ENCODE measurements around the gene UBE2I.

Gene UBE2I

GRCh38 chr16:1344499-1344898 lies 35.1 kb downstream of the UBE2I start:
- no peak for DNase-seq

- DNase-seq, result no peak
These were observed 35.7 kb downstream of the UBE2I start for GRCh38 chr16:1345087-1345486.

GRCh38 chr16:1345651-1346421 lies 36.4 kb downstream of the UBE2I start:
- DNase-seq, result no peak

GRCh38 chr16:1346422-1347285 lies 37.2 kb downstream of the UBE2I start:
- DNase-seq, result no peak

- DNase-seq, result no peak
These were observed 37.9 kb downstream of the UBE2I start for GRCh38 chr16:1347286-1347855.

GRCh38 chr16:1347962-1348361 lies 38.5 kb downstream of the UBE2I start:
- no peak for DNase-seq

GRCh38 chr16:1348441-1348840 lies 39.0 kb downstream of the UBE2I start:
- DNase-seq, result no peak

- no peak for DNase-seq
These were observed 39.5 kb downstream of the UBE2I start for GRCh38 chr16:1348926-1349325.

- no peak for DNase-seq
These were observed 39.9 kb downstream of the UBE2I start for GRCh38 chr16:1349351-1349750.

GRCh38 chr16:1349951-1350350 lies 40.5 kb downstream of the UBE2I start:
- no peak for DNase-seq

- no peak for DNase-seq
These were observed 41.3 kb downstream of the UBE2I start for GRCh38 chr16:1350691-1351090.

- DNase-seq, result no peak
These were observed 41.8 kb downstream of the UBE2I start for GRCh38 chr16:1351215-1351581.

- DNase-seq, result peak; percentile 79
These were observed 42.3 kb downstream of the UBE2I start, which contains the start of the genes GNPTG and TSR3 for GRCh38 chr16:1351582-1352362. Gene GNPTG, plus strand, starts transcription at chr16:1351931. Its CDS starts 35 bp downstream, at chr16:1351966. Gene TSR3, minus strand, starts transcription at chr16:1351878. Its CDS starts 74 bp downstream, at chr16:1351804.

- no peak for DNase-seq
These were observed 45.5 kb downstream of the UBE2I start for GRCh38 chr16:1354815-1355540.

GRCh38 chr16:1355591-1355990 lies 46.2 kb downstream of the UBE2I start:
- no peak for DNase-seq

GRCh38 chr16:1356061-1356900 lies 46.8 kb downstream of the UBE2I start:
- no peak for DNase-seq

GRCh38 chr16:1357906-1358566 lies 48.6 kb downstream of the UBE2I start:
- DNase-seq, result no peak

- no peak for DNase-seq
These were observed 52.4 kb downstream of the UBE2I start for GRCh38 chr16:1361685-1362360.

GRCh38 chr16:1362807-1363206 lies 53.4 kb downstream of the UBE2I start:
- DNase-seq, result no peak

GRCh38 chr16:1363501-1364041 lies 54.1 kb downstream of the UBE2I start:
- DNase-seq, result peak; percentile 57
